ENCODE measurements around the gene CKLF. TPM values are rescaled to one million over a fixed set of nuclear protein-coding genes. Genes with fewer than 3 reads are reported as not detected.
"Not testable (repeated sequence)": the region's sequence is repeated elsewhere in the genome, so short reads cannot be mapped to it uniquely, and the experiment has no call there.

Gene CKLF
- total RNA-seq, 1 donor from 2014 or later = 17.9 TPM

GRCh38 chr16:66510711-66511601 is 41.4 kb upstream of the CKLF start:
- peaks cover 6% of the 10 kb centered on the region for H3K36me3 Mint-ChIP-seq (ENCODE audit: unreplicated experiment)
- DNase-seq = no peak
- H3K27me3 Mint-ChIP-seq (ENCODE audit: unreplicated experiment) = peaks cover 15% of the 10 kb centered on the region
- no peak for TF ChIP-seq CTCF (IDR thresholded peaks at IDR 0.05; ENCODE audit: partially characterized antibody, unreplicated experiment)
- peaks cover 10% of the 10 kb centered on the region for H3K9me3 Mint-ChIP-seq (ENCODE audit: unreplicated experiment)
- peaks cover 25% of the 10 kb centered on the region for H3K4me1 Mint-ChIP-seq (ENCODE audit: low read depth, unreplicated experiment)
- H3K27ac Mint-ChIP-seq (ENCODE audit: unreplicated experiment) = peak overlapping the region; percentile 98
- no peak overlapping the region for H3K4me3 Mint-ChIP-seq (ENCODE audit: unreplicated experiment)

GRCh38 chr16:66511602-66512271 is 40.6 kb upstream of the CKLF start:
- peak; percentile 69 for DNase-seq

GRCh38 chr16:66512272-66513110 is 39.9 kb upstream of the CKLF start:
- peaks cover 10% of the 10 kb centered on the region for H3K9me3 Mint-ChIP-seq (ENCODE audit: unreplicated experiment)
- H3K4me1 Mint-ChIP-seq (ENCODE audit: low read depth, unreplicated experiment) = peaks cover 28% of the 10 kb centered on the region
- H3K27ac Mint-ChIP-seq (ENCODE audit: unreplicated experiment) = peak overlapping the region; percentile 98
- DNase-seq = no peak
- peak overlapping the region; percentile 73 for H3K4me3 Mint-ChIP-seq (ENCODE audit: unreplicated experiment)
- peaks cover 16% of the 10 kb centered on the region for H3K27me3 Mint-ChIP-seq (ENCODE audit: unreplicated experiment)
- H3K36me3 Mint-ChIP-seq (ENCODE audit: unreplicated experiment) = peaks cover 6% of the 10 kb centered on the region
- TF ChIP-seq CTCF (IDR thresholded peaks at IDR 0.05; ENCODE audit: partially characterized antibody, unreplicated experiment) = no peak

More at GRCh38 chr16:66511602-66512271, 40.6 kb upstream of the CKLF start:
- peak overlapping the region; percentile 98 for H3K27ac Mint-ChIP-seq (ENCODE audit: unreplicated experiment)
- H3K36me3 Mint-ChIP-seq (ENCODE audit: unreplicated experiment) = peaks cover 6% of the 10 kb centered on the region
- TF ChIP-seq CTCF (IDR thresholded peaks at IDR 0.05; ENCODE audit: partially characterized antibody, unreplicated experiment) = no peak
- H3K4me1 Mint-ChIP-seq (ENCODE audit: low read depth, unreplicated experiment) = peaks cover 25% of the 10 kb centered on the region
- peaks cover 15% of the 10 kb centered on the region for H3K27me3 Mint-ChIP-seq (ENCODE audit: unreplicated experiment)
- H3K4me3 Mint-ChIP-seq (ENCODE audit: unreplicated experiment) = peak overlapping the region; percentile 73
- peaks cover 10% of the 10 kb centered on the region for H3K9me3 Mint-ChIP-seq (ENCODE audit: unreplicated experiment)

GRCh38 chr16:66513111-66513723 is 39.2 kb upstream of the CKLF start:
- DNase-seq = no peak
- Mint-ChIP-seq H3K27me3 (ENCODE audit: unreplicated experiment) (peaks cover 19% of the 10 kb centered on the region), H3K27ac (ENCODE audit: unreplicated experiment) (peak overlapping the region; percentile 40), H3K4me3 (ENCODE audit: unreplicated experiment) (no peak overlapping the region), H3K9me3 (ENCODE audit: unreplicated experiment) (peaks cover 10% of the 10 kb centered on the region), H3K36me3 (ENCODE audit: unreplicated experiment) (peaks cover 6% of the 10 kb centered on the region), H3K4me1 (ENCODE audit: low read depth, unreplicated experiment) (peaks cover 28% of the 10 kb centered on the region)
- no peak for TF ChIP-seq CTCF (IDR thresholded peaks at IDR 0.05; ENCODE audit: partially characterized antibody, unreplicated experiment)

GRCh38 chr16:66514391-66514790 is 38.0 kb upstream of the CKLF start:
- peaks cover 19% of the 10 kb centered on the region for H3K27me3 Mint-ChIP-seq (ENCODE audit: unreplicated experiment)
- H3K4me1 Mint-ChIP-seq (ENCODE audit: low read depth, unreplicated experiment) = peaks cover 28% of the 10 kb centered on the region
- not testable (repeated sequence) for DNase-seq; H3K27ac Mint-ChIP-seq (ENCODE audit: unreplicated experiment); H3K9me3 Mint-ChIP-seq (ENCODE audit: unreplicated experiment); H3K36me3 Mint-ChIP-seq (ENCODE audit: unreplicated experiment); H3K4me3 Mint-ChIP-seq (ENCODE audit: unreplicated experiment)

GRCh38 chr16:66514980-66515595 is 37.3 kb upstream of the CKLF start:
- not testable (repeated sequence) for H3K27ac Mint-ChIP-seq (ENCODE audit: unreplicated experiment); DNase-seq; H3K36me3 Mint-ChIP-seq (ENCODE audit: unreplicated experiment); H3K9me3 Mint-ChIP-seq (ENCODE audit: unreplicated experiment)
- peaks cover 23% of the 10 kb centered on the region for H3K4me1 Mint-ChIP-seq (ENCODE audit: low read depth, unreplicated experiment)
- peak overlapping the region; percentile 23 for H3K4me3 Mint-ChIP-seq (ENCODE audit: unreplicated experiment)
- H3K27me3 Mint-ChIP-seq (ENCODE audit: unreplicated experiment) = peaks cover 16% of the 10 kb centered on the region
